IPS-NIHi11 (cell line): Measurements from ENCODE around the gene ZNF681.
A peak's percentile ranks its signal among the peaks of the same experiment; 100 is the strongest.
"Not testable (repeated sequence)": the region's sequence is repeated elsewhere in the genome, so short reads cannot be mapped to it uniquely, and the experiment has no call there.

Source experiments
- DNase-seq: peaks from one replicate; pipeline ENCODE4 v3.0.0; 2012; ENCODE audit warnings: mixed read lengths, low spot score

The ZNF681 gene

DNA sequence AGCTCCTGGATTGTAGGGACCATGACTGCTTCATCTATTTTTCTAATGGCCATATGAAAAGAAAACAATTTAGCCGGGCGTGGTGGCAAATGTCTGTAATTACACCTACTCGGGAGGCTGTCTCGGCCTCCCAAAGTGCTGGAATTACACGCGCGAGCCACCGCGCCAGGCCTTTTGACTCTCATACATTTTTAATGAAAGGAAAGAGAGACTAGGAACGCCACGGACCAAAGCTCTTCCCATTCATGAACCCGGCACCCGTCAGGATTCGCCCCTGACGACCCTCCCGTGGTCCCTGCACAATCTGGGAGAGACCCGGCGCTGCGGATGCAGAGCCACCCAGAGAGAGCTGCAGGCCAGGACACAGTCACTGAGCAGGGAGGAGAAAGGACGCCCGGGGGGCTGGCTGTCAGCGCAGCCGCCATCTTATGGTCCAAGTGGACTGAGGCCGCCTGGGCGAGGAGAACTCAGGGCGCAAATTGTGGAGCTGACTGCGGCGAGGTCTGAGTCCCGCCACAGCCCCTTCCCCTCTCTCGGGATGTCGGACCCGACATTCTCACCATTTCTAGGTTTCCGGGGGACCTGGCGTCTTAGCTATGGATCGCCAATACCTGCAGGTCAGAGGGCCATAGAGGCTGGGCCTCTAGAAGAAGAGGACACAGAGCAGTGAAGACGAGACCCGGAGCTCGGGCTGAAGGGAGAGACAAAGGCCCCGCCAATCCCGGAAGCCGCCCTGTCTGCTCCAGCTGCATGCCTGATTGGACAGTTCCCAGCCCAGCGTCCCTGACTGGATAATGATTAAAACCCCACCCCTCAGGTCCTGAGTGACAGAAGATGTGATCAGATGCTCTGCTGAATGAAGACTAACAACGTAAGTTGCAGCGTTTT is at the start of gene ZNF681:
Gene ZNF681 (minus strand): TSS at position 705 of the 888 bp plus-strand sequence. CDS start 142 bp downstream, at position 563.
- DNase-seq = peak; percentile 86

DNA sequence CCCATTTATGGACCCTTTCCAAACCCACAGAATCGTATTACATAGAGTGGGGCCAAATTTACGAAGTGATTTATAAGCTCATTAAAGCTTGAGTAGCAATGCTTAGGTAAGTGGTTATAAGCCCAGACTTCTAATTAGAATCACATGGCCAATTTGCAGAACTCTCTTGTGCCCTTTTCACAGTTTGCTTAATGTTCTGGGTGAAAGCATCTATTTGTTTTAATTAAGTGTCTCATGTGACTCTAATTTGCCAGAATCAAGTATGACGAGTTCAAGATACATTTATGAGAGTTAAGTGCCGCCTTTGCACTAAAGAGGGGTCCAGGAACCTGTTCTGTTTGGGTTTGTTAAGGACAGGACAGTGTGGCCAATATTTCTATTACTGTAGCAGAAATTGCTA is 46.0 kb upstream of the ZNF681 start:
- DNase-seq = no peak

GRCh38 chr19:23802290-23802689 is 43.6 kb upstream of the ZNF681 start:
- DNase-seq = no peak

DNA sequence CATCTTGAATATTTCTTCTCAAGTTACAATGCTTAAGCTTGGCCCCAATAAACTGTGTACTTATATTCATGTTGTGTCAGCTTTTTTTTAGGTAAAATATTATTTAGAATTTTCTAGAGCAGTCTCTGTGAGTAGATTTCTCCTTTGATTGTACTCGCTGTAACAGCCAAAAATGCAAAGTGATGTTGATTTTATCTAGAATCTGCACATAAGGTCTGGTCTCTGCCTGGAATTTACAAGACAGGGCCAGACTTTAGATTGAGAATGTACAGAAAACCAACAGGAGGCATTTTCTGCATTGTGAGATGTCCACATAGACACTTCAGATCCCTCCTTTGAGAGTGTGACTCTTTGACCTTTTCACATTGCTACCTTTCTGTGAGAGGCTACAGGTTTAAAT is 43.1 kb upstream of the ZNF681 start:
- DNase-seq = no peak

DNA sequence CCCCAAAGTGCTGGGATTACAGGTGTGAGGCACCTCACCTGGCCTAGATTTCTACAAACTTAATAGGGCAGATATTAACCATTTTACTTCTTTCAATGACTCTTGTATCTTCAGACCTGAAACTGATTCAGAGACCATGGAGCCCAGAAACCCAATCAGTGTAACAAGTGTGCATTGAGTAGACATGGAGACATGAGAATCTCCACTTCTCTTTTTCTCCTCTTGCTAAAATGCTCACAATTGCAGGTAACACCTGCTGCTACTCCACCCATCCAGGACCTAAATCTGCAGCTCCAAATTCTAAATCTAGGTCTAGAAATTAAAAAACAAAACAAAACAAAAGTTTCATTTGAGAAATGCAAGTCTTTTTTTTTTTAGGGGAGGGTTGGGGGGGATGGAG is 42.2 kb upstream of the ZNF681 start:
- no peak for DNase-seq

GRCh38 chr19:23800271-23800670 is 41.6 kb upstream of the ZNF681 start:
- DNase-seq = no peak

GRCh38 chr19:23799321-23799720 is 40.6 kb upstream of the ZNF681 start:
- no peak for DNase-seq

- no peak for DNase-seq
Measured at GRCh38 chr19:23795462-23795861, 36.8 kb upstream of the ZNF681 start.

DNA sequence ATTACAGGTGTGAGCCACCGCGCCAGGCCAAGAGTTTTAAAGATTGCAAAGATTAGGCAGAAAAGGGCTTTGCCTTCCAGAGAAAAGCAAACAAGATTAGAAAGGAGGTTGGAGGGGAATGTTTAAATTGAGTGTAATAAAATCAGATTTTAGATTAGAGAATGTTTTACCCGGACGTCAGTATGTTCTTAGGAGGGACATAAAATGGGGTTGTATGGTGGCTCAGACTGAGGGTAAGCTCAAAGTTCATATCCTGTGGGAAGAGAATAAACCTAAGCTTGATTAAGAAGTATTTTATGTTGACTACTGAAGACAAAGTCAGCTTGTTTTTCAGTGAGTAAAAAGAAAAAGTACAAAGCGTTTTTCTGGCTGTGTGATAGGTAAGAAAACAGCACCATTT is 34.1 kb upstream of the ZNF681 start:
- DNase-seq = no peak

- DNase-seq = no peak
Measured at GRCh38 chr19:23790641-23791488, 32.2 kb upstream of the ZNF681 start.

- DNase-seq = no peak
Measured at GRCh38 chr19:23789246-23789645, 30.6 kb upstream of the ZNF681 start.

- DNase-seq = no peak
Measured at GRCh38 chr19:23788411-23788810, 29.7 kb upstream of the ZNF681 start.

GRCh38 chr19:23787106-23787505 is 28.4 kb upstream of the ZNF681 start:
- DNase-seq = no peak

- DNase-seq = no peak
Measured at GRCh38 chr19:23785982-23786381, 27.3 kb upstream of the ZNF681 start.

DNA sequence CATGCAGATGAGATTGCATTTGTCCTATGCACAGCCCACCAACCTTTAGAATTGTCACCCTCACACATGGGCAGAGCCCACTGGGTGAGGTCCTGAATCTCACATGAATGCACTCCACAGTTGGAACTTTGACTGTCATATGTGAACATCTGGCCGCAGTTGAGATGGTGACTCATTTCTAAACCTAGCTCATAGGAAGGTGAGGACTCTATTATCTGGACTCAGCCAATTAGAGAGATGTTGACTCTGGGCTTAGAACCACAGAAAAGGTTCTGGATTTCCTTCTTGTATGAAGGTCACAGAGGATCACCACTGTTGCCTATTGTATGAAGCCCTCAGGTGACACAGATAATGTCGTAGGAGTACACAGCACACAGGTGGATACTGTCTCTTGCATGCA is 25.6 kb upstream of the ZNF681 start:
- no peak for DNase-seq

GRCh38 chr19:23783636-23784035 is 24.9 kb upstream of the ZNF681 start:
- DNase-seq = no peak

GRCh38 chr19:23779645-23780044 is 21.0 kb upstream of the ZNF681 start:
- no peak for DNase-seq

GRCh38 chr19:23778566-23778965 is 19.9 kb upstream of the ZNF681 start:
- no peak for DNase-seq

GRCh38 chr19:23778036-23778435 is 19.3 kb upstream of the ZNF681 start:
- not testable (repeated sequence) for DNase-seq

DNA sequence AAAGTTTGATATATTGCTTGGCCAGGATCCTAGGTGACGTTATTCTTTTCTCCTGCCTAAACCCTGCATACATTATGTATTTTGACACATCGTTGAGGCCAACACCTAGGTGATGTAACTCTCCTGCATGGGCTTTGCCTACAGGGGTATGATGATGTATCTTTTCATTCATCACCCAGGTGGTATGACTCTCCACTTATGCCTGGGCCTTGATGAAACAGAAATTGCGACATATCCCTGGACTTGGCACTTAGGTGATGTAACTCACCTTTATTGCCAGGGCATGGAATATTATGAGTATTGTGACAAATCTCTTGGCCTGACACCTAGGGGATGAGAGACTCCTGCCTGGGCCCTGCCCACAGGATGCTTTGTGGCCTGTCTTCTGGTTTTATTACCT is 18.5 kb upstream of the ZNF681 start:
- no peak for DNase-seq

DNA sequence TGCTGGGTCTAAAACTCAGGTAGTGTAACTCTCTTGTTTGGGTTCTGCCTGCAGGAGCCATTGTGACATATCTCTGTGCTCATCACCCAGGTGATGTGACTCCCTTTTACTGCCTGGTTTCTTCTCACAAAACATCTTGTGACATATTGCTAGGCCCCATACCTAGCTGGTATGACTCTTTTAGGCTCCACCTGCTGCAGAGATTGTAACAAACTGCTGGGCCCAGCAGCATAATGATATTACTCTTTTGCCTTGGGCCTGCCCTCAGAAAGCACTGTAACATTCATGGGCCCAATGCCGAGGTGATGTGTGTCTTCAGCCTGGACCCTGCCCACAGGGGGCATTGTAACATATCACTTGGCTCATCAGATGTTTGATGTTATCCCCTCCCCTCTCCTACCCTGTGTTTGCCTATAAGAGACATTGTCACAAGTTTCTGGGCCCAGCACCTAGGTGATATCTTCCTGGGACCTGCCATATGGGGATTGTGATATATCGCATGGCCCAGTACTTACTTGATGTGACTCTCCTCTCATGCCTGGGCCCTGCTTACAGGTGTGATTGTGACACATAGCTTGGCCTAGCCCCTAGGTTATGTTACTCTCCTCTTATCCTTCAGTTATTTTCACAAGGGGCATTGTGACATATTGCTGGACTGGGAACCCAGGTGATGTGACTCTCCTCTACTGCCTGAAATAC is 18.0 kb upstream of the ZNF681 start:
- DNase-seq = no peak

DNA sequence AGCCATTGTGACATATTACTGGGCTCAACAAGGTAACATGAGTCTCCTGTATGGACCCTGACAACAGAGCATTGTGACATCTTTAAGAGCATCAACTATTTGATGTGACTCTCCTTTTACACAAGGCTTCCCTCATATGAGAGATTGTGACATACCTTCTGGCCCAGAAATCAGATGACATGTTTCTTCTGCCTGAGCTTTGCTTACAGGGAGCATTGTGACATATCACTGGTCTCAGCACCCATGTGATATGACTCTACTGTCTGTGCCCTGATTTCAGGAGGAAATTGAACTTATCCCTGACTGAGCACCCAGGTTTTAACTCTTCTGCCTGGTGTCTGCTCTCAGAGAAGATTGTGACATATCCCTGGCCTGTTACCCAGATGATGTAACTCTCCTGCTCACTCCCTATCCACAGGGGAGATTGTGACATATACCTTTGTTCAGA is 15.9 kb upstream of the ZNF681 start:
- no peak for DNase-seq
